K562 (cell line): ENCODE data around the gene ZC3H6. TPM values are rescaled to one million over a fixed set of nuclear protein-coding genes. Genes with fewer than 3 reads are reported as not detected.

Experiments used
- BRD9 ChIP-seq: fragments of 450-650 bp; IDR thresholded peaks from 2 replicates; pipeline ENCODE4 v1.6.1; 2018; ENCODE audit warnings: low read depth; ENCODE audit not compliant: partially characterized antibody
- CEBPB ChIP-seq: fragments of 450-650 bp; IDR thresholded peaks from 2 replicates; pipeline ENCODE4 v1.6.1; 2016; ENCODE audit warnings: missing genetic modification characterization, missing compliant biosample characterization
- E2F4 ChIP-seq: sonication (generic); formaldehyde crosslinking; IDR thresholded peaks from 2 replicates; pipeline ENCODE4 v1.8.0; 2022; ENCODE audit warnings: mild to moderate bottlenecking, low read depth, missing genetic modification reagents
- HMGN3 ChIP-seq: IDR thresholded peaks from 2 replicates; pipeline ENCODE4 v1.6.1; 2011; ENCODE audit warnings: borderline replicate concordance, low read depth, mild to moderate bottlenecking, mixed read lengths, low read length; ENCODE audit not compliant: insufficient read length; ENCODE audit errors: extremely low read depth
- ID3 ChIP-seq, 2 experiments: fragments of 250-450 bp in 1 of 2; fragments of 450-650 bp in 1 of 2; sonication (Bioruptor Pico) in 1 of 2; IDR thresholded peaks; 2 replicates each; pipeline versions ENCODE4 v1.6.1 to v1.8.0; 2016 to 2021; ENCODE audit warnings: mild to moderate bottlenecking in 2 of 2, moderate library complexity in 2 of 2, missing compliant biosample characterization in 1 of 2, missing genetic modification characterization in 1 of 2
- KLF6 ChIP-seq: fragments of 250-450 bp; sonication (Bioruptor Pico); IDR thresholded peaks from 2 replicates; pipeline ENCODE4 v1.4.0; 2020; ENCODE audit warnings: mild to moderate bottlenecking, moderate library complexity, borderline replicate concordance
- PHF20 ChIP-seq: fragments of 450-650 bp; IDR thresholded peaks from 2 replicates; pipeline ENCODE4 v1.6.1; 2018; ENCODE audit not compliant: partially characterized antibody
- XRCC5 ChIP-seq: fragments of 200-400 bp; formaldehyde crosslinking; IDR thresholded peaks from 2 replicates; pipeline ENCODE4 v1.6.1; 2017; ENCODE audit warnings: low read depth, mild to moderate bottlenecking, low read length
- ZNF175 ChIP-seq: fragments of 200-800 bp; sonication (Bioruptor generic); IDR thresholded peaks from 2 replicates; pipeline ENCODE4 v1.6.1; 2016; ENCODE audit warnings: low read depth, mild to moderate bottlenecking, missing genetic modification characterization, missing compliant biosample characterization
- ZNF354B ChIP-seq: fragments of 250-450 bp; sonication (Bioruptor Pico); IDR thresholded peaks from 2 replicates; pipeline ENCODE4 v1.4.0; 2020
- ZNF609 ChIP-seq: sonication (generic); formaldehyde crosslinking; IDR thresholded peaks from 2 replicates; pipeline ENCODE4 v1.8.1; 2023; ENCODE audit warnings: missing genetic modification reagents, mild to moderate bottlenecking, borderline replicate concordance
- polyA plus RNA-seq, 8 experiments: library from polyadenylated mRNA; depleted of rRNA in 4 of 8; stranded (reverse) in 5 of 8; unstranded in 3 of 8; fragments of >200 nt; fragmentation: Nextera tagmentation in 2 of 8; fragmentation: Illumina TruSeq in 1 of 8; extraction: Ambion mirVana in 2 of 8; extraction: Trizol in 1 of 8; gene quantifications; 2 replicates each; pipeline versions ENCODE4 v1.2.1 to v1.2.3, GENCODE V29; 2011 to 2014; ENCODE audit warnings: inconsistent platforms in 1 of 8, missing spikeins in 1 of 8
- total RNA-seq, 7 experiments: library from RNA; depleted of rRNA in 6 of 7; stranded (reverse); fragments of >200 nt in 6 of 7; fragmentation: Illumina TruSeq in 2 of 7; extraction: Trizol in 2 of 7; gene quantifications; 2 replicates each; pipeline versions ENCODE4 v1.2.1 to v1.2.3, GENCODE V29; 2011 to 2021; ENCODE audit warnings: low replicate concordance in 1 of 7
- TF ChIP-seq, protein P1 (sequence below): sonication (generic); formaldehyde crosslinking; IDR thresholded peaks from 2 replicates; pipeline ENCODE4 v1.8.1; 2023; ENCODE audit warnings: mild to moderate bottlenecking, missing genetic modification reagents, moderate library complexity
- TF ChIP-seq, protein P2 (sequence below): IDR thresholded peaks from 2 replicates; pipeline ENCODE4 v1.6.1; 2011; ENCODE audit warnings: borderline replicate concordance, low read depth, mild to moderate bottlenecking, moderate library complexity, low read length; ENCODE audit not compliant: insufficient read depth, poor library complexity, severe bottlenecking
- TF ChIP-seq, protein P3 (sequence below): sonication (generic); formaldehyde crosslinking; IDR thresholded peaks from 2 replicates; pipeline ENCODE4 v1.8.0; 2022; ENCODE audit warnings: missing genetic modification reagents, mild to moderate bottlenecking, borderline replicate concordance

The ZC3H6 gene
- total and polyA plus RNA-seq, 9 of the 15 experiments (the other 6 are each of a cell fraction or from before 2014, with no cell fraction given): 0.45 to 1.9 (median 1.5) TPM

DNA sequence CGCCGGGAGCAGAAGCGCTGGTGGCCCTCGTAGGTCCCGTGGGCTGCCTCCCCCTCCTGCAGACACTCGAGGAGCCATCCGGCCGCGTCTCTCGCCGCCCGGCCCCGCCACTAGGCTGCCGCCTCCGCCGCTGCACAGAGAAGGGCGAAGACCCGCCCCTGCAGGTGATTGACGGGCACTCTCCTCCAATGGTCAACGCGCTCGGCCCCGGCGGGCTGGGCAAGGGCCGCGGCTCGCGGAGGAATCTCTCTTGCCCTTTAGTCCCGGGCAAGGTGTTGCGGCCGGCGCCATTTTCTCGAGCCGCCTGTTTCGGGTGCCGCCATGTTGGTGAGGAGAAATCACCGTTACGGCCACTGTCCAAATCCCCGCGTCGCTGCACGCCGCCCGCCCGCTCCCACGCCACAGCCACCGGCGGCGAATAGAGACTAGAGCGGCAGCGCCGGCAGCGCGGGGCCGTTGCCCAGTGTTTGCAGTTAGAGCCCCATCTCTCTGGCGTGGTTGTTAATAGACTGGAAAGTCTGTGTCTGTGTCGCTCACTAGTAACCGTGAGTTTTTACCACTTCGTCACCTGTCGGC lies at the start of gene ZC3H6 (continued):
- peak; percentile 76; the same call in 1 of the 2 replicates for TF ChIP-seq ZNF609 (CRISPR knock-in tag)
- TF ChIP-seq, protein P1, sequence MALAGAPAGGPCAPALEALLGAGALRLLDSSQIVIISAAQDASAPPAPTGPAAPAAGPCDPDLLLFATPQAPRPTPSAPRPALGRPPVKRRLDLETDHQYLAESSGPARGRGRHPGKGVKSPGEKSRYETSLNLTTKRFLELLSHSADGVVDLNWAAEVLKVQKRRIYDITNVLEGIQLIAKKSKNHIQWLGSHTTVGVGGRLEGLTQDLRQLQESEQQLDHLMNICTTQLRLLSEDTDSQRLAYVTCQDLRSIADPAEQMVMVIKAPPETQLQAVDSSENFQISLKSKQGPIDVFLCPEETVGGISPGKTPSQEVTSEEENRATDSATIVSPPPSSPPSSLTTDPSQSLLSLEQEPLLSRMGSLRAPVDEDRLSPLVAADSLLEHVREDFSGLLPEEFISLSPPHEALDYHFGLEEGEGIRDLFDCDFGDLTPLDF (CRISPR knock-in tag): peak; percentile 49; the same call in 1 of the 2 replicates
- no peak for TF ChIP-seq ID3 (CRISPR knock-in tag; IDR thresholded peaks at IDR 0.05)
- TF ChIP-seq ID3 (tag; IDR thresholded peaks at IDR 0.05): peak; percentile 96
- TF ChIP-seq XRCC5: peak; percentile 94
- TF ChIP-seq PHF20: peak; percentile 83
- TF ChIP-seq, protein P2, sequence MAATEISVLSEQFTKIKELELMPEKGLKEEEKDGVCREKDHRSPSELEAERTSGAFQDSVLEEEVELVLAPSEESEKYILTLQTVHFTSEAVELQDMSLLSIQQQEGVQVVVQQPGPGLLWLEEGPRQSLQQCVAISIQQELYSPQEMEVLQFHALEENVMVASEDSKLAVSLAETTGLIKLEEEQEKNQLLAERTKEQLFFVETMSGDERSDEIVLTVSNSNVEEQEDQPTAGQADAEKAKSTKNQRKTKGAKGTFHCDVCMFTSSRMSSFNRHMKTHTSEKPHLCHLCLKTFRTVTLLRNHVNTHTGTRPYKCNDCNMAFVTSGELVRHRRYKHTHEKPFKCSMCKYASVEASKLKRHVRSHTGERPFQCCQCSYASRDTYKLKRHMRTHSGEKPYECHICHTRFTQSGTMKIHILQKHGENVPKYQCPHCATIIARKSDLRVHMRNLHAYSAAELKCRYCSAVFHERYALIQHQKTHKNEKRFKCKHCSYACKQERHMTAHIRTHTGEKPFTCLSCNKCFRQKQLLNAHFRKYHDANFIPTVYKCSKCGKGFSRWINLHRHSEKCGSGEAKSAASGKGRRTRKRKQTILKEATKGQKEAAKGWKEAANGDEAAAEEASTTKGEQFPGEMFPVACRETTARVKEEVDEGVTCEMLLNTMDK: peak; percentile 66
- peak; percentile 70; the same call in 1 of the 2 replicates for TF ChIP-seq ZNF175 (CRISPR knock-in tag)
- 0 out of 2 replicates have a peak, but pooled peaks have one; percentile 13 for TF ChIP-seq KLF6 (CRISPR knock-in tag)
- no peak for TF ChIP-seq CEBPB (tag)
- TF ChIP-seq HMGN3: peak; percentile 88
- TF ChIP-seq, protein P3, sequence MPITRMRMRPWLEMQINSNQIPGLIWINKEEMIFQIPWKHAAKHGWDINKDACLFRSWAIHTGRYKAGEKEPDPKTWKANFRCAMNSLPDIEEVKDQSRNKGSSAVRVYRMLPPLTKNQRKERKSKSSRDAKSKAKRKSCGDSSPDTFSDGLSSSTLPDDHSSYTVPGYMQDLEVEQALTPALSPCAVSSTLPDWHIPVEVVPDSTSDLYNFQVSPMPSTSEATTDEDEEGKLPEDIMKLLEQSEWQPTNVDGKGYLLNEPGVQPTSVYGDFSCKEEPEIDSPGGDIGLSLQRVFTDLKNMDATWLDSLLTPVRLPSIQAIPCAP (CRISPR knock-in tag): 0 out of 2 replicates have a peak, but pooled peaks have one; percentile 29
- peak; percentile 51 for TF ChIP-seq E2F4
- no peak for TF ChIP-seq ZNF354B (CRISPR knock-in tag)
- peak; percentile 79 for TF ChIP-seq BRD9
